GM23338 (cell line): ENCODE measurements around the gene DAPK1.

Source experiments
- CREB1 ChIP-seq: fragments of 250-450 bp; sonication (Bioruptor Pico); IDR thresholded peaks from 2 replicates; pipeline ENCODE4 v1.5.0; 2020; ENCODE audit warnings: low read depth, mild to moderate bottlenecking, moderate library complexity
- EZH2 ChIP-seq: fragments of 200-600 bp; sonication (generic); IDR thresholded peaks from one replicate; pipeline ENCODE4 v1.8.0; 2017; ENCODE audit warnings: antibody characterized with exemption, mild to moderate bottlenecking, low read depth; ENCODE audit not compliant: unreplicated experiment
- EZH2phosphoT487 ChIP-seq: fragments of 200-600 bp; sonication (generic); IDR thresholded peaks from one replicate; pipeline ENCODE4 v1.8.1; 2018; ENCODE audit warnings: antibody characterized with exemption; ENCODE audit not compliant: unreplicated experiment
- POLR2AphosphoS5 ChIP-seq: IDR thresholded peaks from 2 replicates; pipeline ENCODE4 v1.6.1; 2016; ENCODE audit warnings: antibody characterized with exemption, low read depth
- ZNF114 ChIP-seq: fragments of 250-450 bp; sonication (Bioruptor Pico); IDR thresholded peaks from 2 replicates; pipeline ENCODE4 v1.5.0; 2020; ENCODE audit warnings: mild to moderate bottlenecking, moderate library complexity
- TF ChIP-seq, protein P1 (sequence below), 2 experiments: fragments of 200-600 bp in 1 of 2; sonication (generic) in 1 of 2; conservative IDR thresholded peaks; 2 replicates each; pipeline versions ENCODE4 v1.5.1 to v1.6.1; 2016 to 2017; ENCODE audit warnings: antibody characterized with exemption in 2 of 2, low read depth in 2 of 2, mild to moderate bottlenecking in 2 of 2, moderate library complexity in 1 of 2
- TF ChIP-seq, protein P2 (sequence below): fragments of 250-450 bp; sonication (Bioruptor Pico); IDR thresholded peaks from 2 replicates; pipeline ENCODE4 v1.5.0; 2020; ENCODE audit warnings: mild to moderate bottlenecking, moderate library complexity
- TF ChIP-seq, protein P3 (sequence below): IDR thresholded peaks from one replicate; pipeline ENCODE4 v1.6.1; 2018; ENCODE audit warnings: antibody characterized with exemption; ENCODE audit not compliant: unreplicated experiment

DNA sequence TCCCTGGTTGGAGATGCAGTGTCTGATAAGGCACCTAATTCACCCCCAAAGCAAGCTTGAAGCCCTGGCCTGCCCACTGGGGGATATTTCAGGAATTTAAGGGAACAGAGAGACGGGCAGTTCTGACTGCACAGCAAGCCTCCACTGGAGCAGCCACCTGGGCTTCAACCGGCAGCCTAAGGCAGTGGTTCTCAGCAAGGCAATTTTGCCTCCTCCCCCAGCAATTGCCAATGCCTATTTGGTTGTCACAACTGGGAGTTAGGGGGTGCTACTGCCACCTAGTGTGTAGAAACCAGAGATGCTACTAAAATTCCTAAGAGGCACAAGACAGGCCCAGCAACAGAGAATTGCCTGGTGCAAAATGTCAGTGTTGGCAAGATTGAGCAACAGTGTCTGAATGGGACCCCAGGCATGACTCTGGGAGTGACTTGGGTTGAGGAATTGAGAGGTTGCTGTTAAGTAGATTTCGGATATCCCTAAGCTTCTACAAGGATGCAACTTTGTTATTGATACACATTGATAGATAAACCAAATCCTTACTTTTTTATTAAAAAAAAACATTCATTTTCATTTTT is 169.6 kb downstream of the DAPK1 start:
- no peak for TF ChIP-seq POLR2AphosphoS5
- no peak for TF ChIP-seq ZNF114 (CRISPR knock-in tag)
- TF ChIP-seq, protein P1, sequence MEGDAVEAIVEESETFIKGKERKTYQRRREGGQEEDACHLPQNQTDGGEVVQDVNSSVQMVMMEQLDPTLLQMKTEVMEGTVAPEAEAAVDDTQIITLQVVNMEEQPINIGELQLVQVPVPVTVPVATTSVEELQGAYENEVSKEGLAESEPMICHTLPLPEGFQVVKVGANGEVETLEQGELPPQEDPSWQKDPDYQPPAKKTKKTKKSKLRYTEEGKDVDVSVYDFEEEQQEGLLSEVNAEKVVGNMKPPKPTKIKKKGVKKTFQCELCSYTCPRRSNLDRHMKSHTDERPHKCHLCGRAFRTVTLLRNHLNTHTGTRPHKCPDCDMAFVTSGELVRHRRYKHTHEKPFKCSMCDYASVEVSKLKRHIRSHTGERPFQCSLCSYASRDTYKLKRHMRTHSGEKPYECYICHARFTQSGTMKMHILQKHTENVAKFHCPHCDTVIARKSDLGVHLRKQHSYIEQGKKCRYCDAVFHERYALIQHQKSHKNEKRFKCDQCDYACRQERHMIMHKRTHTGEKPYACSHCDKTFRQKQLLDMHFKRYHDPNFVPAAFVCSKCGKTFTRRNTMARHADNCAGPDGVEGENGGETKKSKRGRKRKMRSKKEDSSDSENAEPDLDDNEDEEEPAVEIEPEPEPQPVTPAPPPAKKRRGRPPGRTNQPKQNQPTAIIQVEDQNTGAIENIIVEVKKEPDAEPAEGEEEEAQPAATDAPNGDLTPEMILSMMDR (conservative IDR thresholded peaks at IDR 0.05; ENCODE audit: low read depth in 2 of 2): peak; percentile 63 to 70
- TF ChIP-seq EZH2: no peak
- no peak for TF ChIP-seq EZH2phosphoT487
- TF ChIP-seq, protein P2, sequence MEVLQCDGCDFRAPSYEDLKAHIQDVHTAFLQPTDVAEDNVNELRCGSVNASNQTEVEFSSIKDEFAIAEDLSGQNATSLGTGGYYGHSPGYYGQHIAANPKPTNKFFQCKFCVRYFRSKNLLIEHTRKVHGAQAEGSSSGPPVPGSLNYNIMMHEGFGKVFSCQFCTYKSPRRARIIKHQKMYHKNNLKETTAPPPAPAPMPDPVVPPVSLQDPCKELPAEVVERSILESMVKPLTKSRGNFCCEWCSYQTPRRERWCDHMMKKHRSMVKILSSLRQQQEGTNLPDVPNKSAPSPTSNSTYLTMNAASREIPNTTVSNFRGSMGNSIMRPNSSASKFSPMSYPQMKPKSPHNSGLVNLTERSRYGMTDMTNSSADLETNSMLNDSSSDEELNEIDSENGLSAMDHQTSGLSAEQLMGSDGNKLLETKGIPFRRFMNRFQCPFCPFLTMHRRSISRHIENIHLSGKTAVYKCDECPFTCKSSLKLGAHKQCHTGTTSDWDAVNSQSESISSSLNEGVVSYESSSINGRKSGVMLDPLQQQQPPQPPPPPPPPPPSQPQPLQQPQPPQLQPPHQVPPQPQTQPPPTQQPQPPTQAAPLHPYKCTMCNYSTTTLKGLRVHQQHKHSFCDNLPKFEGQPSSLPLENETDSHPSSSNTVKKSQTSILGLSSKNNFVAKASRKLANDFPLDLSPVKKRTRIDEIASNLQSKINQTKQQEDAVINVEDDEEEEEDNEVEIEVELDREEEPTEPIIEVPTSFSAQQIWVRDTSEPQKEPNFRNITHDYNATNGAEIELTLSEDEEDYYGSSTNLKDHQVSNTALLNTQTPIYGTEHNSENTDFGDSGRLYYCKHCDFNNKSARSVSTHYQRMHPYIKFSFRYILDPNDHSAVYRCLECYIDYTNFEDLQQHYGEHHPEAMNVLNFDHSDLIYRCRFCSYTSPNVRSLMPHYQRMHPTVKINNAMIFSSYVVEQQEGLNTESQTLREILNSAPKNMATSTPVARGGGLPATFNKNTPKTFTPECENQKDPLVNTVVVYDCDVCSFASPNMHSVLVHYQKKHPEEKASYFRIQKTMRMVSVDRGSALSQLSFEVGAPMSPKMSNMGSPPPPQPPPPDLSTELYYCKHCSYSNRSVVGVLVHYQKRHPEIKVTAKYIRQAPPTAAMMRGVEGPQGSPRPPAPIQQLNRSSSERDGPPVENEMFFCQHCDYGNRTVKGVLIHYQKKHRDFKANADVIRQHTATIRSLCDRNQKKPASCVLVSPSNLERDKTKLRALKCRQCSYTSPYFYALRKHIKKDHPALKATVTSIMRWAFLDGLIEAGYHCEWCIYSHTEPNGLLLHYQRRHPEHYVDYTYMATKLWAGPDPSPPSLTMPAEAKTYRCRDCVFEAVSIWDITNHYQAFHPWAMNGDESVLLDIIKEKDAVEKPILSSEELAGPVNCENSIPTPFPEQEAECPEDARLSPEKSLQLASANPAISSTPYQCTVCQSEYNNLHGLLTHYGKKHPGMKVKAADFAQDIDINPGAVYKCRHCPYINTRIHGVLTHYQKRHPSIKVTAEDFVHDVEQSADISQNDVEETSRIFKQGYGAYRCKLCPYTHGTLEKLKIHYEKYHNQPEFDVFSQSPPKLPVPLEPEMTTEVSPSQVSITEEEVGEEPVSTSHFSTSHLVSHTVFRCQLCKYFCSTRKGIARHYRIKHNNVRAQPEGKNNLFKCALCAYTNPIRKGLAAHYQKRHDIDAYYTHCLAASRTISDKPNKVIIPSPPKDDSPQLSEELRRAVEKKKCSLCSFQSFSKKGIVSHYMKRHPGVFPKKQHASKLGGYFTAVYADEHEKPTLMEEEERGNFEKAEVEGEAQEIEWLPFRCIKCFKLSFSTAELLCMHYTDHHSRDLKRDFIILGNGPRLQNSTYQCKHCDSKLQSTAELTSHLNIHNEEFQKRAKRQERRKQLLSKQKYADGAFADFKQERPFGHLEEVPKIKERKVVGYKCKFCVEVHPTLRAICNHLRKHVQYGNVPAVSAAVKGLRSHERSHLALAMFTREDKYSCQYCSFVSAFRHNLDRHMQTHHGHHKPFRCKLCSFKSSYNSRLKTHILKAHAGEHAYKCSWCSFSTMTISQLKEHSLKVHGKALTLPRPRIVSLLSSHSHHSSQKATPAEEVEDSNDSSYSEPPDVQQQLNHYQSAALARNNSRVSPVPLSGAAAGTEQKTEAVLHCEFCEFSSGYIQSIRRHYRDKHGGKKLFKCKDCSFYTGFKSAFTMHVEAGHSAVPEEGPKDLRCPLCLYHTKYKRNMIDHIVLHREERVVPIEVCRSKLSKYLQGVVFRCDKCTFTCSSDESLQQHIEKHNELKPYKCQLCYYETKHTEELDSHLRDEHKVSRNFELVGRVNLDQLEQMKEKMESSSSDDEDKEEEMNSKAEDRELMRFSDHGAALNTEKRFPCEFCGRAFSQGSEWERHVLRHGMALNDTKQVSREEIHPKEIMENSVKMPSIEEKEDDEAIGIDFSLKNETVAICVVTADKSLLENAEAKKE: no peak
- TF ChIP-seq, protein P3, sequence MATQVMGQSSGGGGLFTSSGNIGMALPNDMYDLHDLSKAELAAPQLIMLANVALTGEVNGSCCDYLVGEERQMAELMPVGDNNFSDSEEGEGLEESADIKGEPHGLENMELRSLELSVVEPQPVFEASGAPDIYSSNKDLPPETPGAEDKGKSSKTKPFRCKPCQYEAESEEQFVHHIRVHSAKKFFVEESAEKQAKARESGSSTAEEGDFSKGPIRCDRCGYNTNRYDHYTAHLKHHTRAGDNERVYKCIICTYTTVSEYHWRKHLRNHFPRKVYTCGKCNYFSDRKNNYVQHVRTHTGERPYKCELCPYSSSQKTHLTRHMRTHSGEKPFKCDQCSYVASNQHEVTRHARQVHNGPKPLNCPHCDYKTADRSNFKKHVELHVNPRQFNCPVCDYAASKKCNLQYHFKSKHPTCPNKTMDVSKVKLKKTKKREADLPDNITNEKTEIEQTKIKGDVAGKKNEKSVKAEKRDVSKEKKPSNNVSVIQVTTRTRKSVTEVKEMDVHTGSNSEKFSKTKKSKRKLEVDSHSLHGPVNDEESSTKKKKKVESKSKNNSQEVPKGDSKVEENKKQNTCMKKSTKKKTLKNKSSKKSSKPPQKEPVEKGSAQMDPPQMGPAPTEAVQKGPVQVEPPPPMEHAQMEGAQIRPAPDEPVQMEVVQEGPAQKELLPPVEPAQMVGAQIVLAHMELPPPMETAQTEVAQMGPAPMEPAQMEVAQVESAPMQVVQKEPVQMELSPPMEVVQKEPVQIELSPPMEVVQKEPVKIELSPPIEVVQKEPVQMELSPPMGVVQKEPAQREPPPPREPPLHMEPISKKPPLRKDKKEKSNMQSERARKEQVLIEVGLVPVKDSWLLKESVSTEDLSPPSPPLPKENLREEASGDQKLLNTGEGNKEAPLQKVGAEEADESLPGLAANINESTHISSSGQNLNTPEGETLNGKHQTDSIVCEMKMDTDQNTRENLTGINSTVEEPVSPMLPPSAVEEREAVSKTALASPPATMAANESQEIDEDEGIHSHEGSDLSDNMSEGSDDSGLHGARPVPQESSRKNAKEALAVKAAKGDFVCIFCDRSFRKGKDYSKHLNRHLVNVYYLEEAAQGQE: no peak
- TF ChIP-seq CREB1 (CRISPR knock-in tag): no peak
